Liver (tissue), 9 donors: ENCODE data around the gene MIR17HG. TPM values are rescaled to one million over a fixed set of nuclear protein-coding genes. Genes with fewer than 3 reads are reported as not detected.

Source experiments
- DNase-seq: peaks from one replicate; pipeline ENCODE4 v3.0.0-alpha.2; 2017; ENCODE audit warnings: low spot score
- H3K27ac ChIP-seq, 2 donors: one replicate each; pipeline ENCODE4 v1.7.0; 2013; ENCODE audit warnings: inconsistent platforms in 2 of 2, low read length in 2 of 2, control low read depth in 1 of 2, low read depth in 1 of 2, mild to moderate bottlenecking in 1 of 2
- H3K27me3 ChIP-seq, 4 donors: one replicate each; pipeline versions ENCODE4 v1.6.1 to v1.7.0; 2013; ENCODE audit warnings: low read length in 3 of 4, inconsistent platforms in 1 of 4, mild to moderate bottlenecking in 1 of 4, moderate library complexity in 1 of 4; ENCODE audit not compliant: control insufficient read depth in 4 of 4, insufficient read depth in 4 of 4
- H3K36me3 ChIP-seq, 4 donors: one replicate each; pipeline versions ENCODE4 v1.6.1 to v1.7.0; 2013; ENCODE audit warnings: low read length in 3 of 4, mild to moderate bottlenecking in 3 of 4, low read depth in 1 of 4, moderate library complexity in 1 of 4; ENCODE audit not compliant: control insufficient read depth in 4 of 4, insufficient read depth in 3 of 4
- H3K4me1 ChIP-seq, 4 donors: one replicate each; pipeline versions ENCODE4 v1.6.1 to v1.7.0; 2013; ENCODE audit warnings: low read length in 3 of 4, mild to moderate bottlenecking in 3 of 4, moderate library complexity in 1 of 4; ENCODE audit not compliant: control insufficient read depth in 4 of 4, insufficient read depth in 4 of 4
- H3K4me3 ChIP-seq, 3 donors: one replicate each; pipeline versions ENCODE4 v1.6.1 to v1.7.0; 2013; ENCODE audit warnings: low read length in 3 of 3, control low read depth in 1 of 3, low read depth in 1 of 3, mild to moderate bottlenecking in 1 of 3
- H3K9ac ChIP-seq, 2 donors: one replicate each; pipeline ENCODE4 v1.7.0; 2013; ENCODE audit warnings: low read length in 2 of 2, mild to moderate bottlenecking in 2 of 2, moderate library complexity in 2 of 2, control low read depth in 1 of 2, low read depth in 1 of 2
- H3K9me3 ChIP-seq, 4 donors: one replicate each; pipeline versions ENCODE4 v1.6.1 to v1.7.0; 2013; ENCODE audit warnings: low read length in 3 of 4; ENCODE audit not compliant: control insufficient read depth in 4 of 4
- ATF3 ChIP-seq: IDR thresholded peaks from 2 replicates; pipeline ENCODE4 v1.6.1; 2016; ENCODE audit warnings: antibody characterized with exemption
- CTCF ChIP-seq: fragments of 150-350 bp; IDR thresholded peaks from 2 replicates; pipeline ENCODE4 v1.5.1; 2017; ENCODE audit warnings: improper control_type of control experiment, low read depth, low read length; ENCODE audit not compliant: missing input control
- EGR1 ChIP-seq, 2 donors: IDR thresholded peaks; 2 replicates each; pipeline ENCODE4 v1.6.1; 2016 to 2018; ENCODE audit warnings: antibody characterized with exemption in 2 of 2, low read depth in 2 of 2
- FOXA1 ChIP-seq: IDR thresholded peaks from 2 replicates; pipeline ENCODE4 v1.6.1; 2016; ENCODE audit warnings: antibody characterized with exemption
- FOXA2 ChIP-seq: IDR thresholded peaks from 2 replicates; pipeline ENCODE4 v1.6.1; 2016; ENCODE audit warnings: antibody characterized with exemption
- GABPA ChIP-seq, 2 donors: IDR thresholded peaks in 1 of 2; conservative IDR thresholded peaks in 1 of 2; 2 replicates each; pipeline ENCODE4 v1.6.1; 2016; ENCODE audit warnings: antibody characterized with exemption in 2 of 2, mild to moderate bottlenecking in 1 of 2, moderate library complexity in 1 of 2
- HNF4A ChIP-seq, 2 donors: conservative IDR thresholded peaks; 2 replicates each; pipeline ENCODE4 v1.6.1; 2016; ENCODE audit warnings: antibody characterized with exemption in 2 of 2, mild to moderate bottlenecking in 2 of 2
- HNF4G ChIP-seq: IDR thresholded peaks from 2 replicates; pipeline ENCODE4 v1.6.1; 2016; ENCODE audit warnings: antibody characterized with exemption
- JUND ChIP-seq, 2 donors: IDR thresholded peaks; 2 replicates each; pipeline ENCODE4 v1.6.1; 2016; ENCODE audit warnings: antibody characterized with exemption in 2 of 2
- MAX ChIP-seq: IDR thresholded peaks from 2 replicates; pipeline ENCODE4 v1.6.1; 2016; ENCODE audit warnings: antibody characterized with exemption
- NR2F2 ChIP-seq: IDR thresholded peaks from 2 replicates; pipeline ENCODE4 v1.6.1; 2016; ENCODE audit warnings: antibody characterized with exemption
- RAD21 ChIP-seq, 2 donors: IDR thresholded peaks; 2 replicates each; pipeline ENCODE4 v1.6.1; 2016; ENCODE audit warnings: antibody characterized with exemption in 2 of 2, mild to moderate bottlenecking in 2 of 2
- REST ChIP-seq: IDR thresholded peaks from 2 replicates; pipeline ENCODE4 v1.6.1; 2016; ENCODE audit warnings: antibody characterized with exemption, mild to moderate bottlenecking
- RXRA ChIP-seq, 2 donors: IDR thresholded peaks; 2 replicates each; pipeline ENCODE4 v1.6.1; 2017 to 2018; ENCODE audit warnings: antibody characterized with exemption in 2 of 2, mild to moderate bottlenecking in 1 of 2
- SP1 ChIP-seq: IDR thresholded peaks from 2 replicates; pipeline ENCODE4 v1.6.1; 2018; ENCODE audit warnings: antibody characterized with exemption, mild to moderate bottlenecking
- TAF1 ChIP-seq: conservative IDR thresholded peaks from 2 replicates; pipeline ENCODE4 v1.6.1; 2016; ENCODE audit warnings: antibody characterized with exemption, mild to moderate bottlenecking
- YY1 ChIP-seq: IDR thresholded peaks from 2 replicates; pipeline ENCODE4 v1.6.1; 2016; ENCODE audit warnings: antibody characterized with exemption, mild to moderate bottlenecking
- ZBTB33 ChIP-seq: IDR thresholded peaks from 2 replicates; pipeline ENCODE4 v1.6.1; 2016; ENCODE audit warnings: antibody characterized with exemption
- WGBS: extraction: QIAGEN DNeasy Blood & Tissue Kit; methylation state at CpG from one replicate; pipeline ENCODE4 v1.1.7; 2013; 5-methylcytosine and 5-hydroxymethylcytosine counted together
- polyA plus RNA-seq, 2 donors: library from polyadenylated mRNA; stranded (reverse) in 1 of 2; unstranded in 1 of 2; fragments of 200-250 nt in 1 of 2; fragments of >200 nt in 1 of 2; fragmentation: Nextera tagmentation in 1 of 2; extraction: Ambion mirVana in 1 of 2; gene quantifications; one replicate each; pipeline versions ENCODE4 v1.2.1 to v1.2.3, GENCODE V29; 2013 to 2015
- total RNA-seq, 2 donors: library from RNA; depleted of rRNA; stranded (reverse); fragments of >200 nt; gene quantifications; one replicate each; pipeline ENCODE4 v1.2.3, GENCODE V29; 2014
- donor health status: healthy.
- donor health status: healthy.
- donor health status: healthy.
- donor health status: healthy.
- donor health status: healthy.

Gene MIR17HG
- total RNA-seq (1 to 10 TPM; 6.1 to 7.7 TPM), polyA plus RNA-seq (1 to 10 TPM in 1 of 2 donors, under 1 TPM in 1; 0.27 to 2.7 TPM)

- H3K27ac ChIP-seq, result peak within 1 kb of the TSS; percentile 93 to 97
- WGBS, result under 1% methylated on average over 103 of the region's 103 CpGs
- peak within 1 kb of the TSS; percentile 33 to 79 for H3K9ac ChIP-seq
- no peaks in the 10 kb centered on the region for H3K9me3 ChIP-seq
- TF ChIP-seq NR2F2 (no peak), FOXA1 (no peak), TAF1 (peak; percentile 24), EGR1 (IDR thresholded peaks at IDR 0.05; ENCODE audit: low read depth in 2 of 2) (no peak), CTCF (no peak), SP1 (peak; percentile 24), HNF4G (no peak), YY1 (peak; percentile 33), HNF4A (conservative IDR thresholded peaks at IDR 0.05) (no peak), REST (peak; percentile 48)
- H3K4me1 ChIP-seq, result peaks cover 6 to 35% (median 24%) of the 10 kb centered on the region in 4 donors
- peaks cover 0 to 11% (median under 1%) of the 10 kb centered on the region in 4 donors for H3K36me3 ChIP-seq
- H3K27me3 ChIP-seq, result peaks cover 0 to 11% (median 1%) of the 10 kb centered on the region in 4 donors
- DNase-seq, result peak; percentile 88
- peak within 1 kb of the TSS; percentile 71 to 100 (median 82) for H3K4me3 ChIP-seq
Observed at GRCh38 chr13:91347202-91347995, at the start of gene MIR17HG. Gene MIR17HG, plus strand, starts transcription at chr13:91347687.

- Histone ChIP-seq H3K4me1 (no peaks in the 10 kb centered on the region), H3K36me3 (no peaks in the 10 kb centered on the region), H3K27me3 (peaks cover 0 to under 1% (median 0%) of the 10 kb centered on the region in 4 donors), H3K9me3 (no peaks in the 10 kb centered on the region), H3K4me3 (no peak overlapping the region), H3K9ac (no peak overlapping the region), H3K27ac (no peak overlapping the region)
- WGBS, result 83% methylated on average over 1 of the region's 1 CpG
- DNase-seq, result no peak
- TF ChIP-seq RAD21 (IDR thresholded peaks at IDR 0.05) (no peak), GABPA (IDR thresholded peaks at IDR 0.05 in 1 of 2, conservative IDR thresholded peaks at IDR 0.05 in 1 of 2) (no peak), CTCF (no peak), EGR1 (IDR thresholded peaks at IDR 0.05; ENCODE audit: low read depth in 2 of 2) (no peak), FOXA2 (no peak), ATF3 (no peak), ZBTB33 (no peak), HNF4G (no peak), HNF4A (conservative IDR thresholded peaks at IDR 0.05) (no peak), YY1 (no peak), TAF1 (no peak), NR2F2 (no peak), MAX (no peak), JUND (IDR thresholded peaks at IDR 0.05) (no peak), RXRA (IDR thresholded peaks at IDR 0.05) (no peak)
Observed at GRCh38 chr13:91298060-91298459, 49.4 kb upstream of the MIR17HG start.
